H1 (cell line): ENCODE results near the gene EHD4. TPM values are rescaled to one million over a fixed set of nuclear protein-coding genes. Genes with fewer than 3 reads are reported as not detected.

Experiments used
- CTCF ChIA-PET: fragments of 300-600 bp; sonication (Branson Sonifier 250); formaldehyde crosslinking; loops from one replicate; lab custom pipeline; 2021; ENCODE audit not compliant: partially characterized antibody; lab: Charles Lee
- POLR2A ChIA-PET: fragments of 300-600 bp; sonication (Branson Sonifier 250); formaldehyde crosslinking; loops from one replicate; lab custom pipeline; 2021; ENCODE audit warnings: inconsistent platforms; ENCODE audit not compliant: partially characterized antibody; lab: Charles Lee
- DNase-seq, 2 experiments: peaks; one replicate each; pipeline versions ENCODE4 v3.0.0 to v3.0.0-alpha.2; 2010 to 2022; ENCODE audit warnings: low spot score in 2 of 2, low read depth in 1 of 2, mixed read lengths in 1 of 2
- FAIRE-seq: peaks from 2 replicates; lab custom pipeline; 2011; peaks lifted over from hg19 to GRCh38; lab: Jason Lieb, UNC
- H2AFZ ChIP-seq: 2 replicates; pipeline ENCODE4 v1.8.1; 2012; ENCODE audit warnings: low read length, inconsistent platforms
- H2AK5ac ChIP-seq: 2 replicates; pipeline ENCODE4 v1.6.1; 2013; ENCODE audit warnings: low read depth, low read length
- H2BK120ac ChIP-seq: replicated peaks from 2 replicates; pipeline ENCODE3; 2013; ENCODE audit warnings: low read depth, low read length, inconsistent platforms
- H2BK12ac ChIP-seq: 2 replicates; pipeline ENCODE4 v1.6.1; 2013; ENCODE audit warnings: low read depth, low read length
- H2BK15ac ChIP-seq: 2 replicates; pipeline ENCODE4 v1.6.1; 2013; ENCODE audit warnings: low read length
- H2BK20ac ChIP-seq: 2 replicates; pipeline ENCODE4 v1.6.1; 2013; ENCODE audit warnings: low read length
- H2BK5ac ChIP-seq: 2 replicates; pipeline ENCODE4 v1.6.1; 2013; ENCODE audit warnings: low read depth, low read length
- H3K14ac ChIP-seq: 2 replicates; pipeline ENCODE4 v1.6.1; 2013; ENCODE audit warnings: inconsistent platforms; ENCODE audit not compliant: insufficient read length
- H3K18ac ChIP-seq: 2 replicates; pipeline ENCODE4 v1.6.1; 2013; ENCODE audit warnings: low read length; ENCODE audit errors: extremely low read depth
- H3K23ac ChIP-seq: 2 replicates; pipeline ENCODE4 v1.6.1; 2013; ENCODE audit warnings: inconsistent platforms; ENCODE audit not compliant: insufficient read length
- H3K23me2 ChIP-seq: 2 replicates; pipeline ENCODE4 v1.6.1; 2013; ENCODE audit warnings: low read depth, low read length
- H3K27ac ChIP-seq: 2 replicates; pipeline ENCODE4 v1.6.1; 2011; ENCODE audit warnings: low read depth, low read length, inconsistent platforms
- H3K27me3 ChIP-seq, 4 experiments: replicated peaks in 1 of 4; 1 replicate in 1 of 4; 2 replicates in 3 of 4; pipeline versions ENCODE4 v1.6.1 to v1.8.1; 2011 to 2013; ENCODE audit warnings: low read length in 3 of 4, mild to moderate bottlenecking in 3 of 4, inconsistent platforms in 2 of 4, mixed read lengths in 2 of 4, moderate library complexity in 1 of 4; ENCODE audit not compliant: control insufficient read depth in 3 of 4, insufficient read depth in 3 of 4; ENCODE audit errors: extremely low read depth in 1 of 4
- H3K36me3 ChIP-seq, 4 experiments: 2 replicates each; pipeline versions ENCODE4 v1.6.1 to v1.8.1; 2011 to 2013; ENCODE audit warnings: mild to moderate bottlenecking in 4 of 4, low read length in 3 of 4, moderate library complexity in 2 of 4, control low read depth in 1 of 4, inconsistent platforms in 1 of 4; ENCODE audit not compliant: insufficient read depth in 4 of 4, control insufficient read depth in 2 of 4
- H3K4ac ChIP-seq: replicated peaks from 2 replicates; pipeline ENCODE3; 2013; ENCODE audit warnings: low read length, low read depth, mixed read lengths, inconsistent platforms; ENCODE audit not compliant: insufficient read length
- H3K4me1 ChIP-seq, 4 experiments: replicated peaks in 1 of 4; 1 replicate in 1 of 4; 2 replicates in 3 of 4; pipeline versions ENCODE4 v1.6.1 to v1.8.1; 2011 to 2013; ENCODE audit warnings: low read length in 3 of 4, inconsistent platforms in 2 of 4, mixed read lengths in 1 of 4; ENCODE audit not compliant: insufficient read depth in 4 of 4, control insufficient read depth in 3 of 4
- H3K4me2 ChIP-seq, 2 experiments: 2 replicates each; pipeline versions ENCODE4 v1.6.1 to v1.8.1; 2011 to 2013; ENCODE audit warnings: low read depth in 2 of 2, low read length in 2 of 2, control low read depth in 1 of 2, inconsistent platforms in 1 of 2, mild to moderate bottlenecking in 1 of 2; ENCODE audit not compliant: insufficient read depth in 1 of 2
- H3K4me3 ChIP-seq, 4 experiments: fragments of 200-600, 300-600 bp in 1 of 4; sonication (generic), shearing (Covaris generic), sonication (Bioruptor Twin) in 1 of 4; 2 replicates each; pipeline versions ENCODE4 v1.5.1 to v1.8.1; 2011 to 2016; ENCODE audit warnings: low read length in 4 of 4, low read depth in 3 of 4, control low read depth in 2 of 4, inconsistent platforms in 2 of 4, mild to moderate bottlenecking in 2 of 4, mixed read lengths in 1 of 4, moderate library complexity in 1 of 4; ENCODE audit not compliant: insufficient read depth in 2 of 4; ENCODE audit errors: extremely low read depth in 1 of 4
- H3K56ac ChIP-seq: replicated peaks from 2 replicates; pipeline ENCODE3; 2013; ENCODE audit warnings: low read depth, mild to moderate bottlenecking, mixed read lengths, low read length, inconsistent platforms; ENCODE audit not compliant: insufficient read length
- H3K79me1 ChIP-seq: 2 replicates; pipeline ENCODE4 v1.6.1; 2013; ENCODE audit warnings: low read depth, low read length, control low read depth
- H3K79me2 ChIP-seq, 2 experiments: 2 replicates each; pipeline versions ENCODE4 v1.6.1 to v1.8.1; 2012 to 2013; ENCODE audit warnings: low read length in 2 of 2, mild to moderate bottlenecking in 2 of 2, inconsistent platforms in 1 of 2; ENCODE audit not compliant: insufficient read depth in 2 of 2, control insufficient read depth in 1 of 2
- H3K9ac ChIP-seq, 4 experiments: replicated peaks in 1 of 4; 1 replicate in 1 of 4; 2 replicates in 3 of 4; pipeline versions ENCODE4 v1.6.1 to v1.8.1; 2011 to 2013; ENCODE audit warnings: low read depth in 3 of 4, low read length in 3 of 4, control low read depth in 2 of 4, mild to moderate bottlenecking in 2 of 4, moderate library complexity in 2 of 4, inconsistent platforms in 1 of 4; ENCODE audit errors: extremely low read depth in 1 of 4
- H3K9me3 ChIP-seq, 2 experiments: 2 replicates each; pipeline versions ENCODE4 v1.6.1 to v1.8.1; 2012 to 2013; ENCODE audit warnings: mild to moderate bottlenecking in 2 of 2, moderate library complexity in 2 of 2, control low read depth in 1 of 2, inconsistent platforms in 1 of 2, low read depth in 1 of 2, low read length in 1 of 2, mixed read lengths in 1 of 2; ENCODE audit not compliant: insufficient read depth in 2 of 2
- H4K20me1 ChIP-seq, 2 experiments: replicated peaks in 1 of 2; 2 replicates each; pipeline versions ENCODE3 to v1.8.1; 2011 to 2013; ENCODE audit warnings: inconsistent platforms in 2 of 2, low read length in 2 of 2, mild to moderate bottlenecking in 1 of 2; ENCODE audit not compliant: insufficient read depth in 2 of 2, control insufficient read depth in 1 of 2
- H4K5ac ChIP-seq: 2 replicates; pipeline ENCODE4 v1.6.1; 2013; ENCODE audit warnings: low read length, low read depth, mixed read lengths, inconsistent platforms; ENCODE audit not compliant: insufficient read length
- H4K8ac ChIP-seq: 2 replicates; pipeline ENCODE4 v1.8.0; 2013; ENCODE audit warnings: mild to moderate bottlenecking, moderate library complexity, low read length, inconsistent platforms; ENCODE audit not compliant: insufficient read depth; ENCODE audit errors: extremely low read depth
- H4K91ac ChIP-seq: replicated peaks from 2 replicates; pipeline ENCODE3; 2013; ENCODE audit warnings: low read length, mixed read lengths, inconsistent platforms; ENCODE audit not compliant: insufficient read length
- GABPA ChIP-seq: IDR thresholded peaks from 2 replicates; pipeline ENCODE4 v1.6.1; 2011; ENCODE audit warnings: mild to moderate bottlenecking, low read length, moderate library complexity, borderline replicate concordance; ENCODE audit not compliant: insufficient read depth
- SRF ChIP-seq: IDR thresholded peaks from 2 replicates; pipeline ENCODE4 v1.6.1; 2011; ENCODE audit warnings: mild to moderate bottlenecking, low read depth, low read length, moderate library complexity
- WGBS, 2 experiments: shearing (Covaris generic) in 1 of 2; methylation state at CpG; one replicate each; pipeline versions ENCODE4 v1.1.6 to v1.1.7; 2013 to 2015; ENCODE audit warnings: low lambda C conversion rate in 2 of 2, mixed read lengths in 2 of 2, inconsistent platforms in 1 of 2, low coverage in 1 of 2, missing lambda C conversion rate in 1 of 2; ENCODE audit not compliant: insufficient replicate concordance in 2 of 2, insufficient coverage in 1 of 2, insufficient read length in 1 of 2; ENCODE audit errors: extremely low coverage in 1 of 2, missing lambda C conversion rate in 1 of 2; 5-methylcytosine and 5-hydroxymethylcytosine counted together
- polyA plus RNA-seq, 7 experiments: library from polyadenylated mRNA; depleted of rRNA in 3 of 7; stranded (reverse) in 5 of 7; unstranded in 2 of 7; fragments of >200 nt in 5 of 7; fragments of 200-250 nt in 2 of 7; gene quantifications; 1 replicate in 5 of 7; 2 replicates in 1 of 7; 4 replicates in 1 of 7; pipeline versions ENCODE4 v1.2.1 to v1.2.3, GENCODE V29; 2011 to 2013; ENCODE audit warnings: missing spikeins in 2 of 7, mixed read lengths in 2 of 7
- total RNA-seq: library from RNA; stranded (reverse); fragmentation: NEBNext Ultra II Directional; extraction: Animal tissue kit (Norgen Biotek cat#: 25700); gene quantifications from 2 replicates; pipeline ENCODE4 v1.2.1, GENCODE V29; 2021

Gene EHD4
- total and polyA plus RNA-seq, 2 of the 8 experiments (the other 6 are each of a cell fraction or from before 2014, with no cell fraction given): 17.5 to 24.5 TPM

- Histone ChIP-seq H4K8ac (no peak overlapping the region), H3K36me3 (peaks cover 6 to 17% (median 10%) of the 10 kb centered on the region in 4 experiments; a peak in 6 of 8 replicates), H3K27ac (no peak overlapping the region), H3K4me2 (no peak overlapping the region), H3K14ac (no peak overlapping the region), H3K23ac (no peak overlapping the region), H4K20me1 (peaks cover 2 to 3% of the 10 kb centered on the region in 2 experiments), H2BK12ac (no peak overlapping the region), H2BK120ac (no peak overlapping the region), H2AFZ (no peak overlapping the region), H3K4ac (no peak overlapping the region), H3K9me3 (no peaks in the 10 kb centered on the region), H3K27me3 (no peaks in the 10 kb centered on the region), H4K5ac (no peak overlapping the region), H2BK15ac (no peak overlapping the region), H2BK20ac (no peak overlapping the region), H3K56ac (no peak overlapping the region), H4K91ac (no peak overlapping the region), H3K4me1 (no peaks in the 10 kb centered on the region), H3K9ac (no peak overlapping the region), H3K79me2 (no peaks in the 10 kb centered on the region), H3K23me2 (no peaks in the 10 kb centered on the region), H3K18ac (no peak overlapping the region), H3K4me3 (no peak overlapping the region), H3K79me1 (peaks cover 4% of the 10 kb centered on the region; the same call in 1 of the 2 replicates), H2BK5ac (0 out of 2 replicates have a peak overlapping the region, but pooled peaks have one; percentile 41), H2AK5ac (no peak overlapping the region)
- DNase-seq (no peak), FAIRE-seq (no peak)
- ChIA-PET CTCF (interaction anchor here (0.5 to 2.2 kb wide), 7 partner anchors 10 to 474 kb away, joined by 3 to 8 read pairs (median 3); no protein-coding TSS in a partner anchor), POLR2A (interaction anchor here (1.1 to 1.4 kb wide), 2 partner anchors 8 to 11 kb away, joined by 3 read pairs; no protein-coding TSS in a partner anchor)
- no peak for TF ChIP-seq SRF
- no peak for TF ChIP-seq GABPA
- 84% methylated on average over 10 of the region's 10 CpGs; no CpG with 5 or more reads in 1 of the 2 experiments for WGBS, 2 experiments
Measured at GRCh38 chr15:41917767-41918430, 54.5 kb downstream of the EHD4 start.
